Measurements from ENCODE around the gene NELL1.

The NELL1 gene

DNA sequence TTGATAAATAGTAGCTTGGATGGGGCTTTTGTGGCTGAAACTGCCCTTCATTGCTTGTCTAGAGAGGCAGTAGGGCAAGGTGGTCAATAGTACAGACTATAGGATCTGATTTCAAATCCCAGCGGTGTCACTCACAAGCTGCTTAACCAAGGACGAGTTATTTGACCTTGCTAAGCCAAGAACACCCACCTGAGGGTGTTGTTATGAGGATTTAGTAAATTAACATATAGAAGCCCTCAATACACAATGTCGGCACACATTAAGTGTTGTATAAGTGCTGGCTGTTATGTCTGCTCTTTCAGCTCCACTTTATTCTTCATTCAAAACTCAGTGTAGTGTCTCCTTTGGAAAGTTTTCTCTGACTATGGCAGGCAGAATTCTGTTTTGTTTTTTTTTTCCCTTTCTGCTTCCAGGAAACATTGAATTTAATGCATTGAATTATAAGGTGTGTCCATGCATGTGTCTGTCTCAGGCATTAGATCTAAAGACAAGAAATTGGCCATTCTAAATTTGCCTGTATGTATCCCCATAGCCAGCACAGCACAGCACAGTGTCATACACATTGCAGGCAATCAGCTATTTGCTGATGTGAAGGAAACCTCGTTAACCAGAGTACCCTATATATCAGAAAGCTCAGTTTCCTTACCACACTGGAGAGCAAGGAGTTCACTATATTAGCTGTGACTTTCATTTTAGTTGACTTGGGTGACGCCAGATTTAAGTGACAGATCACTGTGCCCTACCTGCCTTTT lies 212.1 kb downstream of the NELL1 start:
- DNase-seq = no peak

- no peak for DNase-seq
Measured at GRCh38 chr11:20887137-20887536, 217.8 kb downstream of the NELL1 start.

GRCh38 chr11:20894296-20894695 lies 224.9 kb downstream of the NELL1 start:
- DNase-seq = no peak

- DNase-seq = no peak
Measured at GRCh38 chr11:20909995-20910726, 240.8 kb downstream of the NELL1 start.

- DNase-seq = no peak
Measured at GRCh38 chr11:20910733-20911132, 241.3 kb downstream of the NELL1 start.

DNA sequence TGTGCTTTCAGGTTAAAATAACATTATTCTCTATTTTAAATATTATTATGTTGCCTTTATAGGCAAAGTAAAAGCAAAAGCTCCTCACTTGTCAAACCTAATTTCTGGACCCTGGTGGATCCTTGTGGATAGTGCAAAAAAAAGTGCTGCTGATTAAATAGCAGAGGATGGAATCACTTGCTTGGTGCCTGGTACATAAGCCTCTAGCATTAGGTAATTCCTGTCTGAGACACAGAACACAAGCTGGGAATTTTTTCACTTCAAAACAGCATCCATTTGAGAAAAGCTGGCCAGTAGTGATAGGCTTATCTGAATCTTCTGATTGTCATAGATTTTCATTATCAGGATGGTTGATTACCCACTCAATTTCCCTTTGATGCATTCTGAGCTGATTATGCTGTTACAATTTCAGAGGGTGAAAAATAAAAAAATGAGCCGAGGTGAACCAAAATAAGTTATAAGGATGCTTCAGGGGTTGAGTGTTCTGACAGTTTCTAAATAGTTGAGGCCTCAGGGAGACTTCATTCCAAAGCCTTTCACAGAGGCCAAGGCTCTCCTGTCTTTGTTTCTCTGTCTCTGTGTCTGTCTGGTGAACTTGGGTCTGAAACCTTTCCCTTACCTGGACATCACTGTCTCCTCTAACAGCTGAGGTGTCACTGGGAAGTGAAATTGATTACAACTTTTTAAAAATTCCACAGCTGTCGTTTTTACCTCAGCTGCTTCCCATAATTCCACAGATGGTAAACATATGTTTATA lies 242.9 kb downstream of the NELL1 start:
- no peak for DNase-seq

- no peak for DNase-seq
Measured at GRCh38 chr11:20912922-20913512, 243.6 kb downstream of the NELL1 start.

GRCh38 chr11:20917306-20917705 lies 247.9 kb downstream of the NELL1 start:
- DNase-seq = no peak

DNA sequence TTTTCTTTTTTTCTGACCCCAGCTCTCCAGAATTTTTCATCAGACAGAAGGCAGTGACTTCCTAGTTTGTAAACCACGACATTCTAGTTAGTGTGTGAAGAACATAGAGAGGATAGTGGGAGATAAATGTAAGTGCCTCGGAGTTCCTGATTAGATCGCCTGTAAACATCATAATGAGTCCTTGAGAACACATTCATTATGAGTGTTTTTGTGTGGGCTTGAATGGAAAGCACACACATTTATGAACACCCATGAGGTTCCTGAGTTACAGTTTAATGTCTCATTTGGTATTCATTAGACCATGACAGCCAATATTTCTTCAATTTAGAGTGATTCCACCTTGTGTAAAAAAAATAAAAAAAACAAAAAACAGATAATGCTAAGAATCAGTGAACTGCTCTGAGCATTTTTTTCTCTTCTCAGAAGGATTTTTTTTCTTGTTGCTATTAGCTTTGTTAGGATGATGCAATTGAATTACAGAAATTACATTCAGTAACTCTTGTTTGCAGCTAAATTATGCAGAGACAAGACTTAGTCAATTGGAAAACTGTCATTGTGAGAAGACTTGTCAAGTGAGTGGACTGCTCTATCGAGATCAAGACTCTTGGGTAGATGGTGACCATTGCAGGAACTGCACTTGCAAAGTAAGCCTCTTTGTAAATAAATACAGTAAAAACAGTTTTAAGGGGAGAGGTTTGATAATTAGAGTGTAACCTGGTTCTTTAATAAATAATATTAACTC lies 257.6 kb downstream of the NELL1 start:
- DNase-seq = no peak

DNA sequence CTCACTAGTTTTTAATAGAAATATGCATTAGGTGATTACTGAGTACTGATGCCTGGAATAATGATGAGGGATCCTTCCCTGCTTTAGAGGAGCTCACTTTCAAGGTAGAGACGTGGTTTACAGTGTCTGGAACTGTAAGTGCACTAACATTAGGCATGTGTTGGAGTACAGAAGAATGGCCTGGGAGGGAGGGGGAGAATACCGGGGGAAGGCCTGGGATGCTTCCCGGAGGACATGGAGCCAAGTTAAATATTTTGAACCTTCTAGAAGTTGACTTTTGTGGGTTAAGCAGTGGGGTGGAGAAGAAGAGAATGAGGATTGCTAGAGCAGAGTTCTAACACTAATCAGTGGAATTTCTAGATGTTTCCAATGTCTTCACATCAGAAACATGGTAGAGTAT lies 261.6 kb downstream of the NELL1 start:
- DNase-seq = no peak

GRCh38 chr11:20933086-20933485 lies 263.7 kb downstream of the NELL1 start:
- DNase-seq = no peak

DNA sequence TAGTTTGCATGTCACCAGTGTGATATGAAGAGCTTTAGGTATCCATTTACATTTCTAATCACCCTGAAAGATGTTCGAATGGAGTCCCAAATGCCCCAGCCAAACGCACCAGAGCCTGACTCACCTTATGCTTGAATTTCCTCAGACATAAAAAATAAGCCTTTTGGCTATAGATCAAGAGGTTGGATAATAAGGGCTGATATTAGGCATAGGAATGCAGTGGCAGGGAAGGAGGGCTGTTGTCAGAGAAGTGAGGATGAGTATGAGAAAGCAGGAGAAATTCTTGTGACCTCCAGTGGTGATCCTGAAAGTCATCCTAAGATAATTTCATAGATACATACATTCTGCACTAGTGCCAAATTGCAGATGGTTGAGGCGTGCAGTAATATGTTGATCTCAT lies 264.6 kb downstream of the NELL1 start:
- DNase-seq = no peak

DNA sequence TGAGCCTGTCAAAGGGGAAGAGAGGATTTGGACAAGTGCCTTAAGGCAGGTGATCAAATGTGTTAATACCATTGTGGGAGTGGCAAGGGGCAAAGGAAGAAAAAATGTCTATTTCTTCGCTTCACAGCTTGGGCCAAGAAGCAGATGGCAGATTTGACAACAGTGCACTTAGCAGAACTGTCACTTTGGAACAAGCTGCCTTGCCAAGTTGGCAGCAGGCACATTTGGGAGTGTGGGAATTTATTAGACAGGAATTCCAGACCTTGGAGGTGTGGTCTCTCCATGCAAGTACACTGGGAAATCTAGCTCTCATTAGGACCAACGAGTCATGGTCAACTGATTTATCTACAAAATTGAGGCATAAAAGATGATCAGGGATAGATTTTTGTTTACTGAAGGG lies 265.1 kb downstream of the NELL1 start:
- DNase-seq = no peak

DNA sequence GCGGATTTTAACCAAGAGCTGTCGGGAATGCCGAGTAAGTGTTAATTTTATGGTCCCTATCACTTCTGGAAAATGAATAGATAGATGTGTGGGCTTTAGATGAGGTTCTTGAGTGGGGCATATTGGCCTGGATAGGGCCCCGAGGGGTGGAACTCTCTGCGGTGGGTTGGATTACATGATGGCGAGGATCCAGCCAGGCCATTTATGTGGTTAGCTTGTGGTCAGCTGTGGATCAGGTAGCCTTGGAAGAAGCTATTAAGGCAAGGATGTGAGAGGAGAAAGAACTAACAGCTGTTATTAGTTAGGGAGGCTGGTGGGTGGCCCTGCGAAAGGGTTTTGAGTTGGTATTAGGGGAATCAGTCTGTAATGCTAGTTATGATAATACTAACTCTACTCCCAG lies 268.4 kb downstream of the NELL1 start:
- DNase-seq = no peak

GRCh38 chr11:20949585-20949984 lies 280.2 kb downstream of the NELL1 start:
- no peak for DNase-seq

DNA sequence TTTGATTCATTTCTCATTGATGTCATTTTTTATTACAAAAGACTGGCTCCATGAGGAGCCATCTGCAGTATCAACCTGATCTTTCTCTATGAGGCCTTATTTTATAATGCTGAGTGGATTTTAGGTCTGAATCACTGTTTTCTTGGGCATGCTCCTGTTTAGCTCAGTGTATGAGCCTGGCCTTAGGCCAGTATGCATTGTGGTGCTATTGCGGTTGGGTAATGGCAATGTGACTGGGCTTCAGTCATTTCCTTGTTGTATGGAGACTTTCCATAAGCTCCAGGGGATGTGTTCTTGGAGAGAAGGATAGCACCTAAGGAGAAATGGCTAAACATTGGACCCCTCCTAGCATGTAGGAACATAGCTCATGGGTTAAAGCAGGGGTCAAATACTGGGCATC lies 293.2 kb downstream of the NELL1 start:
- DNase-seq = no peak

DNA sequence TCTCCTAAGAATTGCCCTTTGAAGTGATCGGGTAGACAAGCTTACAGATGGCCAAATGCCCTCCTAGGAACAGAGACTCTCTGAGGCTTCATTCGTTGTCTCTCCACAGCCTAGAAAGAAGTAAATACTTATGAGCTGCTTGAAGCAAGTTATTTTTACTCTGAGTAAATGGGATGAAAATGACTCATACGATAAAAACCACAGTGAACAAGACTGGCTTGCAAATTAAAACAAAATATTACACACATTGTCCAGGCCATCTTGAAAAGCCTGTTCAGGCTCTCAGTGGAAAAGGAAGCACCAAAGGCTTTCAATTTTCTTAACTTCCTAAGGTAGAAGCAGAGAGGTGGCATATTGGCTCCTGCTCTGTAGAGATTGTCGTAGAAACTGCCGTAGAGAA lies 294.2 kb downstream of the NELL1 start:
- DNase-seq = no peak

DNA sequence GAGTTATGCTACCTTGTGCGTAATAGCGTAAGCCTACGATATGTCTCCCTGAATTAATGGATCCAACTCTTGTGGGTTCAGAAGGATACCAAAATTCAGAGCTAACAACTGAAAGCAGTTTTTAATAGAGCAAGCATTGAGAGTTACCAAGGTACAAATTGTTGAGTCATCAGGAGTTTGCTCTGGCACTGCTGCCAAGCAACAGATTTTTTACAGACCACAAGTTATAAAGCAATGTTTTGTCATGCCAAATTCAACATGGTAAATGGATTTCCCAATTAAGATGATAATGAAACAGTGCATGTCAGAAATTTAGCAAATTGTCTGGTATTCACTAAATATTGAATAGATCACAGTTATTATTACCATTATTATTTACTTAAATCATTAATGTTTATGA lies 295.6 kb downstream of the NELL1 start:
- DNase-seq = no peak

DNA sequence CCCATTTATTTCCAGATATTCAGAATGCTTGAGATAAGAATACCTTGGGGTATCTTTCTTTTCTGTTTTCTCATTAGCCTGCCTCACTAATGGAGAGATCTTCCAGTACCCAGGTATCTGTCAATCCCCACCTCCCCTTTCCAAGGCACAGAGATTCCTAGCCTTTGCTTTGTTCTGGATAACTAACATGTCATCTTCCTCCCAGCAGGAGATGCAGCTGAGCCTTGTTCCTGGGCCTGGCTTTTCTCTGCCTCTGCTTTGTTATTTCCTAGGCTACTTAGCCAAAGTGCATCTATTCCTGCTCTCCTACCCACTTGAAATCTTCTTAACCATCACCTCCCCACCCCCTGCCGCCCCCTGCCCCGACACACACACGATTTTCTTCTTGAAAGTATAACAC lies 297.1 kb downstream of the NELL1 start:
- DNase-seq = no peak

- DNase-seq = no peak
Measured at GRCh38 chr11:20973940-20974559, 304.7 kb downstream of the NELL1 start.

DNA sequence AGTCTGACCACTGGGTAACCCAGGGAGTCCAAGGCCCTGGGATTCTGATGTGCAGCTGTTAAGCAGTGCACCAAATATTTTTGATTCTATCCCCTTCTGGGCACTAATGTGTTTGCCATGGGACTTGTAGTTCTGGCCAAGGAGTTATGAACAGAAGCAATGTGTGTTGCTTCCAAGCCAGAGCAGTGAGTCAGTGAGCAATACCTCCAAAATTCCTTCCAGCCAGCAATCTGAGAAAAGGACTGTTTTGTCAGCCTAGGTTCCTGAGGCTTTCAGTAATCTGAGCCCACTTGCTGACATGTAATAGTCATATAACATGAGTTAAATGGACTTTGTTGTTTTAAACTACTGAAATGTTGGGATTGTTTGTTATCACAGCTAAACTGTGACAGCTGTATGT lies 311.4 kb downstream of the NELL1 start:
- no peak for DNase-seq

- DNase-seq = no peak
Measured at GRCh38 chr11:20990447-20990846, 321.1 kb downstream of the NELL1 start.

Data from activated naive CD4-positive, alpha-beta T cell (primary cell).